ENCODE data around the gene PRKRIP1. TPM values are rescaled to one million over a fixed set of nuclear protein-coding genes. Genes with fewer than 3 reads are reported as not detected.
A peak's percentile ranks its signal among the peaks of the same experiment; 100 is the strongest.

PRKRIP1 gene
- total RNA-seq, 4 donors from 2014 or later = 32.8 to 39.9 (median 35.7) TPM

- no peak overlapping the region for H3K4me3 ChIP-seq (ENCODE audit: low read depth, poor library complexity, severe bottlenecking)
- TF ChIP-seq CTCF (IDR thresholded peaks at IDR 0.05) = no peak
- intact Hi-C loops (cut with DNase I; ENCODE audit: low total_unique reads) = no loop called here
These were observed 30.8 kb downstream of the PRKRIP1 start for GRCh38 chr7:102427019-102427405.

GRCh38 chr7:102429141-102429899, 33.2 kb downstream of the PRKRIP1 start:
- intact Hi-C loops (cut with DNase I; ENCODE audit: low total_unique reads) = no loop called here
- no peak for DNase-seq (ENCODE audit: low spot score in 2 of 2)
- H3K4me3 ChIP-seq (ENCODE audit: low read depth, poor library complexity, severe bottlenecking) = no peak overlapping the region
- WGBS, 2 donors = 88 to 92% methylated on average over 10 of the region's 10 CpGs
- TF ChIP-seq CTCF (IDR thresholded peaks at IDR 0.05) = no peak
- TF ChIP-seq POLR2A (IDR thresholded peaks at IDR 0.05) = no peak

More at GRCh38 chr7:102427019-102427405, 30.8 kb downstream of the PRKRIP1 start:
- WGBS, 2 donors = 86 to 93% methylated on average over 5 of the region's 5 CpGs
- DNase-seq (ENCODE audit: low spot score in 2 of 2) = no peak

GRCh38 chr7:102431617-102432298, 35.6 kb downstream of the PRKRIP1 start:
- TF ChIP-seq CTCF (IDR thresholded peaks at IDR 0.05) (no peak), POLR2A (IDR thresholded peaks at IDR 0.05) (no peak)
- DNase-seq (ENCODE audit: low spot score in 2 of 2) = no peak
- intact Hi-C loops (cut with DNase I; ENCODE audit: low total_unique reads) = no loop called here
- H3K4me3 ChIP-seq (ENCODE audit: low read depth, poor library complexity, severe bottlenecking) = no peak overlapping the region
- 32 to 43% methylated on average over 17 of the region's 17 CpGs for WGBS, 2 donors

- peak overlapping the region; percentile 48 for H3K4me3 ChIP-seq (ENCODE audit: low read depth, poor library complexity, severe bottlenecking)
- no peak for DNase-seq (ENCODE audit: low spot score in 2 of 2)
- intact Hi-C loops (cut with DNase I; ENCODE audit: low total_unique reads) = no loop called here
- WGBS, 2 donors = 31 to 32% methylated on average over 27 of the region's 27 CpGs
- TF ChIP-seq CTCF (IDR thresholded peaks at IDR 0.05) = no peak
- no peak for TF ChIP-seq POLR2A (IDR thresholded peaks at IDR 0.05)
These were observed 36.5 kb downstream of the PRKRIP1 start for GRCh38 chr7:102432442-102433218.

GRCh38 chr7:102433219-102434038, 37.3 kb downstream of the PRKRIP1 start, which contains the start of gene ORAI2:
ORAI2 (plus strand) TSS chr7:102433575; CDS start chr7:102438957, 5,382 bp downstream.
- intact Hi-C loops (cut with DNase I; ENCODE audit: low total_unique reads) = no loop called here
- TF ChIP-seq POLR2A (IDR thresholded peaks at IDR 0.05) (no peak), CTCF (IDR thresholded peaks at IDR 0.05) (no peak)
- DNase-seq (ENCODE audit: low spot score in 2 of 2) = peak; percentile 47 to 95
- 1 to 2% methylated on average over 21 to 48 of the region's 90 CpGs for WGBS, 2 donors
- H3K4me3 ChIP-seq (ENCODE audit: low read depth, poor library complexity, severe bottlenecking) = peak within 1 kb of the TSS; percentile 48
